Transverse colon (tissue), 4 donors: ENCODE measurements around the gene PLBD2. TPM values are rescaled to one million over a fixed set of nuclear protein-coding genes. Genes with fewer than 3 reads are reported as not detected.

Experiments
- DNase-seq: peaks from one replicate; pipeline ENCODE4 v3.0.0-alpha.2; 2019
- H3K27ac ChIP-seq, 4 donors: fragments of 200-600 bp; sonication (generic); 2 replicates each; pipeline ENCODE4 v1.5.1; 2016 to 2018; ENCODE audit warnings: inconsistent platforms in 4 of 4
- H3K27me3 ChIP-seq: fragments of 200-600 bp; sonication (generic); 2 replicates; pipeline ENCODE4 v1.5.1; 2017; ENCODE audit warnings: inconsistent platforms
- H3K36me3 ChIP-seq, 4 donors: fragments of 200-600 bp; sonication (generic); 2 replicates each; pipeline ENCODE4 v1.5.1; 2017 to 2019; ENCODE audit warnings: inconsistent platforms in 4 of 4
- H3K4me1 ChIP-seq, 4 donors: fragments of 200-600 bp; sonication (generic); 2 replicates each; pipeline ENCODE4 v1.5.1; 2017 to 2020; ENCODE audit warnings: inconsistent platforms in 4 of 4
- H3K4me3 ChIP-seq, 4 donors: fragments of 200-600 bp; sonication (generic); 1 replicate in 1 of 4; 2 replicates in 3 of 4; pipeline versions ENCODE4 v1.5.1 to v1.6.1; 2017 to 2019; ENCODE audit warnings: inconsistent platforms in 4 of 4
- H3K9me3 ChIP-seq, 2 donors: fragments of 200-600 bp; sonication (generic); 2 replicates each; pipeline ENCODE4 v1.5.1; 2017 to 2019; ENCODE audit warnings: inconsistent platforms in 2 of 2
- CTCF ChIP-seq, 5 experiments: fragments of 200-600 bp in 3 of 5; fragments of 450-650 bp in 2 of 5; sonication (generic) in 3 of 5; IDR thresholded peaks; 1 replicate in 2 of 5; 2 replicates in 3 of 5; pipeline ENCODE4 v1.5.1; 2016 to 2017; ENCODE audit warnings: antibody characterized with exemption in 5 of 5, inconsistent platforms in 3 of 5, mild to moderate bottlenecking in 2 of 5, moderate library complexity in 1 of 5
- EP300 ChIP-seq: sonication (generic); formaldehyde crosslinking; IDR thresholded peaks from one replicate; pipeline ENCODE4 v1.6.1; 2017; ENCODE audit warnings: antibody characterized with exemption, low read depth
- POLR2A ChIP-seq: fragments of 450-650 bp; IDR thresholded peaks from one replicate; pipeline ENCODE4 v1.6.1; 2016; ENCODE audit warnings: antibody characterized with exemption, mild to moderate bottlenecking, moderate library complexity
- POLR2AphosphoS5 ChIP-seq, 3 donors: sonication (generic); formaldehyde crosslinking; IDR thresholded peaks; one replicate each; pipeline ENCODE4 v1.6.1; 2016; ENCODE audit warnings: antibody characterized with exemption in 3 of 3
- WGBS, 2 donors: methylation state at CpG; one replicate each; pipeline ENCODE4 v1.1.5; 2018; ENCODE audit warnings: low coverage in 1 of 2; 5-methylcytosine and 5-hydroxymethylcytosine counted together
- in situ Hi-C, 4 donors: fragments of 200-750 bp; cut with MboI; loops; one replicate each; pipeline versions ENCODE4 v1.15.0 to v1.15.1; 2017; ENCODE audit warnings: low sequenced_read_pairs in 3 of 4, low pct_ligation_motif_present in 1 of 4, low pct_unique_long_range_greater_than_20kb in 1 of 4
- intact Hi-C: fragments of 100-400 bp; cut with DNase I; formaldehyde crosslinking; loops from one replicate; pipeline ENCODE4 v1.15.1; 2023; ENCODE audit warnings: low total_unique reads
- total RNA-seq, 4 donors: library from RNA; depleted of rRNA; stranded (reverse); fragments of >200 nt; gene quantifications; one replicate each; pipeline ENCODE4 v1.1.0, GENCODE V29; 2016

Gene PLBD2
- total RNA-seq, 4 donors from 2014 or later, result 12.3 to 27.5 (median 19.0) TPM

GRCh38 chr12:113435367-113435766, 77.0 kb downstream of the PLBD2 start:
- Histone ChIP-seq H3K27ac (no peak overlapping the region), H3K4me3 (no peak overlapping the region), H3K27me3 (no peaks in the 10 kb centered on the region), H3K36me3 (no peaks in the 10 kb centered on the region), H3K9me3 (no peaks in the 10 kb centered on the region), H3K4me1 (no peaks in the 10 kb centered on the region)
- no peak for DNase-seq
- TF ChIP-seq POLR2AphosphoS5 (IDR thresholded peaks at IDR 0.05) (no peak), CTCF (IDR thresholded peaks at IDR 0.05) (no peak), EP300 (no peak), POLR2A (no peak)
- intact Hi-C loops (no loop called here), in situ Hi-C loops (loop anchor here in 2 of 4 donors (10.0 to 25.0 kb wide), 2 partner anchors 241 to 477 kb away; no protein-coding TSS in a partner anchor)
- 76% methylated on average over 5 of the region's 5 CpGs; no CpG with 5 or more reads in 1 of the 2 donors for WGBS, 2 donors

- H3K27me3 ChIP-seq, result no peaks in the 10 kb centered on the region
- no peak overlapping the region for H3K27ac ChIP-seq
- H3K36me3 ChIP-seq, result no peaks in the 10 kb centered on the region
- no peak overlapping the region for H3K4me3 ChIP-seq
- 87% methylated on average over 6 of the region's 6 CpGs; no CpG with 5 or more reads in 1 of the 2 donors for WGBS, 2 donors
- DNase-seq, result no peak
- TF ChIP-seq POLR2A, result no peak
- TF ChIP-seq POLR2AphosphoS5 (IDR thresholded peaks at IDR 0.05), result no peak
- TF ChIP-seq EP300, result no peak
- no peak for TF ChIP-seq CTCF (IDR thresholded peaks at IDR 0.05)
- no peaks in the 10 kb centered on the region for H3K9me3 ChIP-seq
- in situ Hi-C loops (loop anchor here in 2 of 4 donors (10.0 to 25.0 kb wide), 2 partner anchors 242 to 476 kb away; no protein-coding TSS in a partner anchor), intact Hi-C loops (no loop called here)
- no peaks in the 10 kb centered on the region for H3K4me1 ChIP-seq
Observed at GRCh38 chr12:113436586-113436985, 78.2 kb downstream of the PLBD2 start.

- H3K9me3 ChIP-seq, result no peaks in the 10 kb centered on the region
- H3K36me3 ChIP-seq, result no peaks in the 10 kb centered on the region
- no peak overlapping the region for H3K4me3 ChIP-seq
- DNase-seq, result no peak
- H3K27ac ChIP-seq, result no peak overlapping the region
- no peaks in the 10 kb centered on the region for H3K4me1 ChIP-seq
- TF ChIP-seq POLR2A (no peak), EP300 (no peak), POLR2AphosphoS5 (IDR thresholded peaks at IDR 0.05) (no peak)
- intact Hi-C loops (no loop called here), in situ Hi-C loops (loop anchor here in 2 of 4 donors (10.0 to 25.0 kb wide), 2 partner anchors 242 to 475 kb away; no protein-coding TSS in a partner anchor)
- 70 to 81% methylated on average over 4 to 6 of the region's 6 CpGs for WGBS, 2 donors
- H3K27me3 ChIP-seq, result no peaks in the 10 kb centered on the region
Observed at GRCh38 chr12:113436993-113437728, 78.8 kb downstream of the PLBD2 start.

GRCh38 chr12:113437729-113438100, 79.3 kb downstream of the PLBD2 start:
- H3K36me3 ChIP-seq, result no peaks in the 10 kb centered on the region
- no peak overlapping the region for H3K27ac ChIP-seq
- intact Hi-C loops (no loop called here), in situ Hi-C loops (loop anchor here in 2 of 4 donors (10.0 to 25.0 kb wide), 2 partner anchors 243 to 475 kb away; no protein-coding TSS in a partner anchor)
- TF ChIP-seq POLR2AphosphoS5 (IDR thresholded peaks at IDR 0.05) (no peak), POLR2A (no peak), EP300 (no peak), CTCF (IDR thresholded peaks at IDR 0.05) (no peak)
- 64 to 72% methylated on average over 3 to 8 of the region's 9 CpGs for WGBS, 2 donors
- H3K9me3 ChIP-seq, result no peaks in the 10 kb centered on the region
- no peaks in the 10 kb centered on the region for H3K4me1 ChIP-seq
- H3K4me3 ChIP-seq, result no peak overlapping the region
- no peaks in the 10 kb centered on the region for H3K27me3 ChIP-seq
- DNase-seq, result no peak
